H1 (cell line): Measurements from ENCODE around the gene TMEM135.

ENCODE experiments used
- CEBPB ChIP-seq: IDR thresholded peaks from 2 replicates; pipeline ENCODE4 v1.6.1; 2012; ENCODE audit warnings: low read depth, low read length
- EGR1 ChIP-seq: IDR thresholded peaks from 2 replicates; pipeline ENCODE4 v1.6.1; 2011; ENCODE audit warnings: low read depth, low read length, borderline replicate concordance
- EZH2 ChIP-seq: fragments of 200-600 bp; sonication (generic); IDR thresholded peaks from 2 replicates; pipeline ENCODE4 v1.7.1; 2012; ENCODE audit warnings: low read depth, mild to moderate bottlenecking, moderate library complexity, low read length, inconsistent platforms; ENCODE audit not compliant: severe bottlenecking
- GABPA ChIP-seq: IDR thresholded peaks from 2 replicates; pipeline ENCODE4 v1.6.1; 2011; ENCODE audit warnings: mild to moderate bottlenecking, low read length, moderate library complexity, borderline replicate concordance; ENCODE audit not compliant: insufficient read depth
- RNF2 ChIP-seq: fragments of 200-900, 300-1000 bp; sonication (generic); IDR thresholded peaks from 2 replicates; pipeline ENCODE4 v1.7.1; 2016; ENCODE audit warnings: borderline replicate concordance, low read depth, mild to moderate bottlenecking, antibody characterized with exemption, low read length; ENCODE audit not compliant: poor library complexity, severe bottlenecking; ENCODE audit errors: missing control alignments
- SUZ12 ChIP-seq: fragments of 200-600 bp; sonication (generic); IDR thresholded peaks from 2 replicates; pipeline ENCODE4 v1.6.1; 2012; ENCODE audit warnings: mild to moderate bottlenecking, inconsistent platforms, low read length, moderate library complexity, mixed read lengths
- TBP ChIP-seq: IDR thresholded peaks from 2 replicates; pipeline ENCODE4 v1.6.1; 2011; ENCODE audit warnings: low read depth, low read length, improper control_type of control experiment
- TF ChIP-seq, protein P1 (sequence below), 3 experiments: IDR thresholded peaks; 1 replicate in 2 of 3; 2 replicates in 1 of 3; pipeline versions ENCODE4 v1.5.1 to v1.6.1; 2011; ENCODE audit warnings: low read length in 3 of 3, mild to moderate bottlenecking in 3 of 3, inconsistent platforms in 2 of 3, low read depth in 1 of 3, moderate library complexity in 1 of 3; ENCODE audit not compliant: insufficient read depth in 1 of 3; ENCODE audit errors: control extremely low read depth in 1 of 3
- TF ChIP-seq, protein P2 (sequence below): IDR thresholded peaks from 2 replicates; pipeline ENCODE4 v1.6.1; 2012; ENCODE audit warnings: inconsistent platforms

DNA sequence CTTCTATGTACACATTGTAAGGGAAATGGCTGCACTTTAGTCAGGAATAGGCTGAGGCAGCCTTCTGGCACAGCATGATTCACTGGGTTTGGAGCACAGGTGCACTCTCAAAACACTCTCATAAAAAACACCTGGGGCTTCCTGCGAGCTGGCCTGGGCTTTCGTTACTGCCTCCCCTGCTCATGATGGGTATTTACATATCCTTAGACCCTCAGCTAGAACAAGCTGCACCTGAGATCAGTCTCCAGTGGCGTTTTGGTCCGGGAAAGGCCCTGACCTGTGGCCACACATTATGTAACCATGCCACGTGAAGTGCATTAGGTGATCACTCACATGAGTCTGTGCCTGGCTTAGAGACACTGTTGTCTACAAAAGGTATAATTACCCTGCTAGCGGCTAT lies 321.7 kb downstream of the TMEM135 start:
- TF ChIP-seq EZH2: no peak
- no peak for TF ChIP-seq RNF2
- no peak for TF ChIP-seq EGR1
- TF ChIP-seq, protein P1, sequence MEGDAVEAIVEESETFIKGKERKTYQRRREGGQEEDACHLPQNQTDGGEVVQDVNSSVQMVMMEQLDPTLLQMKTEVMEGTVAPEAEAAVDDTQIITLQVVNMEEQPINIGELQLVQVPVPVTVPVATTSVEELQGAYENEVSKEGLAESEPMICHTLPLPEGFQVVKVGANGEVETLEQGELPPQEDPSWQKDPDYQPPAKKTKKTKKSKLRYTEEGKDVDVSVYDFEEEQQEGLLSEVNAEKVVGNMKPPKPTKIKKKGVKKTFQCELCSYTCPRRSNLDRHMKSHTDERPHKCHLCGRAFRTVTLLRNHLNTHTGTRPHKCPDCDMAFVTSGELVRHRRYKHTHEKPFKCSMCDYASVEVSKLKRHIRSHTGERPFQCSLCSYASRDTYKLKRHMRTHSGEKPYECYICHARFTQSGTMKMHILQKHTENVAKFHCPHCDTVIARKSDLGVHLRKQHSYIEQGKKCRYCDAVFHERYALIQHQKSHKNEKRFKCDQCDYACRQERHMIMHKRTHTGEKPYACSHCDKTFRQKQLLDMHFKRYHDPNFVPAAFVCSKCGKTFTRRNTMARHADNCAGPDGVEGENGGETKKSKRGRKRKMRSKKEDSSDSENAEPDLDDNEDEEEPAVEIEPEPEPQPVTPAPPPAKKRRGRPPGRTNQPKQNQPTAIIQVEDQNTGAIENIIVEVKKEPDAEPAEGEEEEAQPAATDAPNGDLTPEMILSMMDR (IDR thresholded peaks at IDR 0.05; ENCODE audit: control extremely low read depth in 1 of 3, insufficient read depth in 1 of 3, low read depth in 1 of 3, low read length in 3 of 3): no peak
- no peak for TF ChIP-seq TBP
- TF ChIP-seq, protein P2, sequence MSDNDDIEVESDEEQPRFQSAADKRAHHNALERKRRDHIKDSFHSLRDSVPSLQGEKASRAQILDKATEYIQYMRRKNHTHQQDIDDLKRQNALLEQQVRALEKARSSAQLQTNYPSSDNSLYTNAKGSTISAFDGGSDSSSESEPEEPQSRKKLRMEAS: no peak
- no peak for TF ChIP-seq GABPA
- no peak for TF ChIP-seq CEBPB
- no peak for TF ChIP-seq SUZ12
